T47D (cell line): ENCODE results near the gene MAPK1.
"Not testable (repeated sequence)": the region's sequence is repeated elsewhere in the genome, so short reads cannot be mapped to it uniquely, and the experiment has no call there.

Experiments used
- DNase-seq, 2 experiments: peaks; one replicate each; pipeline versions ENCODE4 v3.0.0 to v3.0.0-alpha.2; 2011 to 2012; ENCODE audit warnings: low read depth in 1 of 2, low spot score in 1 of 2
- JUND ChIP-seq: IDR thresholded peaks from 2 replicates; pipeline ENCODE4 v1.6.1; 2012; ENCODE audit warnings: low read depth
- in situ Hi-C: cut with HindIII; loops from 2 replicates; pipeline ENCODE4 v1.10.0; 2016; ENCODE audit warnings: low sequenced_read_pairs, low pct_unique_long_range_greater_than_20kb

Gene MAPK1

DNA sequence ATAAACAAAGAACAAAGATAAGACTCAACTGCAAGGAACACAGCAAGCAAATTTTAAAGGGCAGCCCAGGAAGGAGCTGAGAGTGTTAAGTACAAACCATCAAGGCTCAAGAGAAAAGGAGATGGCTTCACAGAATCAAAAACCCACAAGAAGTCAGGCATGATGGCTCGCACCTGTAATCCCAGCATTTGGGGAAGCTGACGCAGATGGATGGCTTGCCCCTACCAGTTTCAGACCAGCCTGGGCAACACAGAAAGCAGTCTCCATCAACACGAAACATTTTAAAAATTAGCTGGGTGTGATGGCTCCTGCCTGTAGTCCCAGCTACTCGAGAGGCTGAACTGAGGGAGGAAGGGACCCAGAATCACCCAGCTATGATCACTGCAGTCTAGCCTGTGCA is 32.6 kb downstream of the MAPK1 start:
- TF ChIP-seq JUND: no peak
- in situ Hi-C loops: no loop called here
- DNase-seq: no peak

DNA sequence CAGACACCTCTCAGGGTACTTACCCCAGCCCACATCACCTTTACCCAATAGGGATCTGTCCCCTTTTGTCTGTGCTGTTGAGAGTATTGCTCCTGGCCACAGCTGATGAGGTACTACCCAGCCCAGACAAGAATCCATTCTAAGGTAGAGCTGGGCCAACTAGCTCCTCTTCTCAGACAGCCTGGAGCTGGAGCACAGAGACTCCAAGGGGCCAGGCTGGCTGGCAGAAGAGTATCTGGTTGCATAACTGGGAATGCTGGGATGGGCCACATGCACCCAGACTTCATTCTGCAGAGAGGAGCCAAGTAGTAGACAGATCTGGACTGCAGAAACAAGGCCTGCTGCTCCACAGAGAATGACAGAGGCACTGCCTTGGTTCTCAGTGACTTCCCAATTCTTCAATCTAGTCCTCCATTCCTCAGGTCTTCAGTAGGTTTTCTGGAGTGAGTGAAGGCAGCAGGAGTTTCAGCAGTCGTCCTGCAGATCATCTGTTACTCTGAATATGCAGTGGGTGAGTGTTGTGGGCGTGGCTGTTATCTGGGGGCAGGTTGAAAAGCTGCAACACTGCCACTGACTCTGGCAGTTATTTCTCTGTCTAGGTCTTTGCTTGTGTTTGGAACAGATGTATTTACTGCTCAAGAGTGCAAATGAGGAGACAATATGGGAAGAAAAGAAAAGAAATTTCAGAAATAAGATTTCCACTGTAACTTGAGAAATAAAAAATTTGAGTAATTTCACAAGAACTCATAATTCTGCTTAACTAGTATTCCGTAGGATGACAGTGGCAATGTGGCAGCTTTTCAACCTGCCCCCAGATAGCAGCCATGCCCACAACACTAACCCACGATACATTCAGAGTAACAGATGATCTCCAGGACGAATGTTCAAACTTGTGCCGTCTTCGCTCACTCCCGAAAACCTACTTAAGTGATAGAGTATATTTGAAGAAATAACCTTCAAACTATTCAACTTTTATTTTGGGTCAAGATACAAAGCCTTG is 34.9 kb downstream of the MAPK1 start:
- no peak for TF ChIP-seq JUND
- in situ Hi-C loops: no loop called here
- DNase-seq: no peak

DNA sequence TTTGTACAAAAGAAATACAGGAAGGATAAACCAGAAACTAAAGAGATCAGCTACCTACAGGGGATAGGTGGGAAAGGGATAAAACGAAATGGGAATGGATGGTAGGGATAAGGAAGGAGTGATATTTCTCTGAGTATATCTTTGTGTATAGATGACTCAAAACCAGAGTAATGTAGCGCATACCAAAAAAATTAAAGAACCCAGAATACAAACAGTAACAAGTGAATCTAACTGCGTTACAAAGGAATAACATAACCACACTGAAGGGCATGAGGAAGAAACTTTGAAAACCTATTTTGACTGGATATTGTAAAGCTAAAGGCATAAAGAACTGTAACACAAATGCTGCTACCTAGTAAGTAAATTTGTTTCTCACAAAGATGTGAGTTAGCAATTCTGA is 37.9 kb downstream of the MAPK1 start:
- DNase-seq: no peak
- in situ Hi-C loops: no loop called here
- TF ChIP-seq JUND: no peak

DNA sequence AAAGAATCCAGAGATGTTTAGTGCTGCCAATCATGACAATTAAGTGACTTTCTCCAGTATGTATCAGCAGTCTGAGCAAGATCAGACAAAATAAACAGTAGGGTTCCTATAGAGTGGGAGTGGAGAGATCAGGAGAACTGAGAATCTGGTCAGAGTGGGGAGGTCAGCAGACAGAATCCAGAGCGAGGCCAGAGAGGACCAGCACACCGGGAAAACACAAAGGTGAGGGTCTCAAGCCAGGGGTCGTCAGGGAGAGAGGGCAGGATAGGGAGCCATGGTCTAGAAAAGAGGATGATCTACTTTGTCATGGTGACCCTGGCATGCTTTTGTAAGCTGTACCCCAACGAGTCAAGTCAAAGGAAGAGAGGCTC is 39.2 kb downstream of the MAPK1 start:
- in situ Hi-C loops: no loop called here
- no peak for DNase-seq
- TF ChIP-seq JUND: no peak

DNA sequence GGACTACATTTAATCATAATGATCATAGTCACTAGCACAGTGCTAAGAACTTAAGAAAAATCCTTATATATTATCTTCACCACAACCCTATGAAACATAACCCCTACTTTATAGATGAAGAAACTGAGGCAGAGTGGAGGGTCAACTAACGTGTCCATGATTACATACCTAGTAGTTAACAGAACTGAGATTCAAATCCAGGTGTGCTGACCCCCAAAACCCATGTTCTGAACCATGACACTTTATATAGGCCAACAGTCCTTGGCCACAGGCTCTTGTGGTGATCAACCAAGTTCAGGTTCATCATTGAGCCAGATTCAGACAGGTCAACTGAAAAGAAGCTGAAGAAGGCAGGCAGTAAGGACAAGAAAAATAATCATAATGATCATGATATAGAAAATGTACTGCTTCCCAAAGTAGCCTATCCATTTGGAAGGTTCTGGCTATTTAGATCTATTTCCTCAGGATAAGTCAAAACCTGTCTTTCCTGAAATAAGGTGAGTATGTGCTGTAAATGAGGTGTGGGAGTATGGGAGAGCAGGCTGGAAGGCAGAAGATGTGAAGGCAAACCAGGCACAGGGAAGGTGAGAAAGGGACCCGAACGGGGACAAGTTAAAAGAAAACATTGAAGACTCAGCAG is 39.7 kb downstream of the MAPK1 start:
- TF ChIP-seq JUND: no peak
- in situ Hi-C loops: no loop called here
- DNase-seq: peak in 1 of 2 experiments; percentile 6

GRCh38 chr22:21826204-21826603 is 41.2 kb downstream of the MAPK1 start:
- no peak for DNase-seq
- TF ChIP-seq JUND: no peak
- in situ Hi-C loops: no loop called here

DNA sequence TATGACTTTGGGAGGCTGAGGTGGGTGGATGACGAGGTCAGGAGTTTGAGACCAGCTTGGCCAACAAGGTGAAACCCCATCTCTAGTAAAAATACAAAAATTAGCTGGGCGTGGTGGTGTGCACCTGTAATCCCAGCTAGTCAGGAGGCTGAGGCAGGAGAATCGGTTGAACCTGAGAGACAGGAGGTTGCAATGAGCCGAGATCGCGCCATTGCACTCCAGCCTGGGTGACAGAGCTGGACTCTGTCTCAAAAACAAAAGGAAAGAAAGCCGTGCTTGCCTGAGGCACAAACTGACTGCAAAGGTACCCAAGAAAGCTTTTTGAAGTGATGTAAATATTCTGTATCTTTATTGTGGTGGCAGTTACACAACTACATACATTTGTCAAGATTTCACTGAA is 42.5 kb downstream of the MAPK1 start:
- DNase-seq, in situ Hi-C loops: not testable (repeated sequence)

GRCh38 chr22:21824445-21824912 is 43.0 kb downstream of the MAPK1 start:
- no peak for TF ChIP-seq JUND
- in situ Hi-C loops: no loop called here
- no peak for DNase-seq

DNA sequence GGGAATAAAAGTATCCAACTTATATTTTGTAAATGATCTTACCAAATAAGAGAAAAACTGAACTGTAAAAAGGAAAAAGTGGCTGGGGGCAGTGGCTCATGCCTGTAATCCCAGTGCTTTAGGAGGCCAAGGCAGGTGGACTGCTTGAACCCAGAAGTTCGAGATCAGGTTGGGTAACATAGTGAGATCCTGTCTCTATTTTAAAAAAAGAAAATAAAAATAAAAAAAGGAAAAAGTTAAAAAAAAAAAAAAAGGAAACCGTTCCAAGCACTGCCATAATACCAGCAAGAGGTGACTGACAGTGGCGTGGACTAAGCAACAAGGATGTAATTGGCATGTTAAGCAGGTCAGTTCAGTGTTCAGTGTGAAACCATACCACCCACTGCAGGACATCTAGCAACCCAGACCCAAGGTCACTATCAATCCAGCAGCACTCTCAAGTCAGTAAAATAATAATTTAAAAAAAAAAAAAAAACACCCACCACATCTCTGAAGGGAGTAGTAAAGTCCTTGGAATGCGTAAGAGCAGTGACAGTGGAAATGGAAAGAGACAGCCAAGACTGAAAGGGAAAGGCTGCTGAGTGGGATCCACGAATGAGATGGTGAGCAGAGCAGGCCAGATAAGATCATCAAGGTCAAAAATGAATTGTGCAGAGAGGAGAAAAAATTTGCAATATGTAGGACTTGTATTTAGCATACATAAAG is 43.6 kb downstream of the MAPK1 start:
- DNase-seq: no peak
- in situ Hi-C loops: no loop called here
- TF ChIP-seq JUND: no peak

- TF ChIP-seq JUND: no peak
- DNase-seq: no peak
- in situ Hi-C loops: no loop called here
Measured at GRCh38 chr22:21819183-21819770, 48.2 kb downstream of the MAPK1 start.

GRCh38 chr22:21818487-21819182 is 48.8 kb downstream of the MAPK1 start:
- no peak for TF ChIP-seq JUND
- in situ Hi-C loops: no loop called here
- no peak for DNase-seq

GRCh38 chr22:21817497-21817853 is 50.0 kb downstream of the MAPK1 start:
- in situ Hi-C loops, DNase-seq: not testable (repeated sequence)
